Glutamatergic neuron (in vitro differentiated cells): Measurements from ENCODE around the gene AKT1. TPM values are rescaled to one million over a fixed set of nuclear protein-coding genes. Genes with fewer than 3 reads are reported as not detected.

Experiments
- DNase-seq: peaks from one replicate; pipeline ENCODE4 v3.0.0; 2022
- H3K27ac Mint-ChIP-seq: one replicate; pipeline ENCODE4 v1.8.0; 2020; ENCODE audit warnings: mild to moderate bottlenecking, mixed read lengths, inconsistent platforms; ENCODE audit not compliant: unreplicated experiment
- H3K27me3 Mint-ChIP-seq: one replicate; pipeline ENCODE4 v1.8.0; 2020; ENCODE audit warnings: mild to moderate bottlenecking, moderate library complexity, mixed read lengths, inconsistent platforms; ENCODE audit not compliant: unreplicated experiment
- H3K36me3 Mint-ChIP-seq: one replicate; pipeline ENCODE4 v1.8.0; 2020; ENCODE audit warnings: mild to moderate bottlenecking, mixed read lengths, inconsistent platforms; ENCODE audit not compliant: unreplicated experiment
- H3K4me1 Mint-ChIP-seq: one replicate; pipeline ENCODE4 v1.8.0; 2020; ENCODE audit warnings: mild to moderate bottlenecking, low read depth, mixed read lengths, inconsistent platforms; ENCODE audit not compliant: unreplicated experiment
- H3K4me3 Mint-ChIP-seq: one replicate; pipeline ENCODE4 v1.8.0; 2020; ENCODE audit warnings: mild to moderate bottlenecking, mixed read lengths, inconsistent platforms; ENCODE audit not compliant: unreplicated experiment
- H3K9me3 Mint-ChIP-seq: one replicate; pipeline ENCODE4 v1.8.0; 2020; ENCODE audit warnings: mild to moderate bottlenecking, moderate library complexity, mixed read lengths, inconsistent platforms; ENCODE audit not compliant: unreplicated experiment
- CTCF ChIP-seq: fragments of 200-600 bp; sonication (generic); IDR thresholded peaks from one replicate; pipeline ENCODE4 v1.5.0; 2021; ENCODE audit not compliant: partially characterized antibody, unreplicated experiment
- total RNA-seq: library from RNA; stranded (reverse); fragmentation: NEBNext Ultra II Directional; extraction: Animal tissue kit (Norgen Biotek cat#: 25700); gene quantifications from one replicate; pipeline ENCODE4 v1.2.1, GENCODE V29; 2021; ENCODE audit not compliant: unreplicated experiment

Gene AKT1
- total RNA-seq, 1 donor from 2014 or later = 300 TPM

DNA sequence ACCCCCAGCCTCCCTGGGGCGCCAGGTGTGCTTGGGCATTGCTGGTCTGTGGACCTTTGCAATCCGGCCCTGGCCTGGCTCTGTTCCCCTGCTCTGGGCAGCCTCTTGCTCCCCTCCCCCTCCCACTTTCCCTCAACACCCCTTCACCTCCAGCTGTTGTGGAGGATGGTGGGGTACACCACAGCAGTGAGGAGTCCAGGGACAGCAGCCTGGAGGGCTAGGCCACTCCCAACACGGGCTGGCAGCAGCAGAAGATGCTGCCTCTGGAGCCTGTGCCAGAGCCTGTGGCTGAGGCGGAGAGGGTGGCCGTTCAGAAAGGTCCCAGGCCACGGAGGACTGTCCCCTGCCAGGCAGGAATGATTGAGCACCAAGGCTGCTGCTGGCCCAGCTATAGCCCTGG, 12.9 kb upstream of the AKT1 start:
- Mint-ChIP-seq H3K9me3 (peaks cover 4% of the 10 kb centered on the region), H3K4me1 (peaks cover 9% of the 10 kb centered on the region), H3K4me3 (no peak overlapping the region), H3K36me3 (no peaks in the 10 kb centered on the region), H3K27me3 (peaks cover 3% of the 10 kb centered on the region), H3K27ac (no peak overlapping the region)
- no peak for TF ChIP-seq CTCF
- DNase-seq = no peak

DNA sequence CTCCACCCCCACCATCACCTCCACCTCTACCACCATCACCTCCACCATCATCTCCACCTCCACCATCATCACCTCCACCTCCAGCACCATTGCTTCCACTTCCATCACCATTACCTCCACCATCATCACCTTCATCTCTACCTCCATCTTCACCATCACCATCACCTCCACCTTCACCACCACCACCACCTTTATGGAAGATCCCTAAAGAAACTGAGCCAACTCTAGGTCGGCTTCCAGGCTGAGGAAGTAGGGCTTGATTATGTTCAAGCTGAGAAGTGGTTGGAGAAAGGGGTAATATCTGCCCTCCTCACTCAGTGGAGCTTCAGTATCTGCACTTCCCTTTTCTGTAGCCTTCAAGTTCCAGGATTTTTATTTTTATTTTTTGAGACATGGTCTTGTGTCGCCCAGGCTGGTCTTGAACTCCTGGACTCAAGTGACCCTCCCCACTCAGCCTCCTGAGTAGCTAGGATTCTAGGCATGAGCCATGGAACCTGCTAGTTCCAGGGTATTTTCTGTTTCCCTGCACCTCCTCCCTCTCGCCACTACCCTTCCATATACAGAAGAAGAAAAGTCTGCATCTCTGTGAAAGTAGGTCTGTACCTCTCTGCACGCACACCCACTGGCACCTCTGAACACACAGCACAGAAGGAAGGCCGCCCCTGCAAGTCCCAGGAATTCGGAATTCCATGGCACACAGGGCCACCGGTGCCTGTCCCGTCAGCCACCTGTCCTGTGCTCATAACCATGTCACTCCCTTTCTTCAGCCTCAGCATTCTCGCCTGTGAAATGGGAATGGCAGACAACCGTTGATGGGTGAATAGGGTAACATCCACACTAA, 11.3 kb upstream of the AKT1 start:
- Mint-ChIP-seq H3K4me3 (no peak overlapping the region), H3K27me3 (peaks cover 6% of the 10 kb centered on the region), H3K36me3 (no peaks in the 10 kb centered on the region), H3K4me1 (peaks cover 12% of the 10 kb centered on the region), H3K9me3 (peaks cover 6% of the 10 kb centered on the region), H3K27ac (no peak overlapping the region)
- TF ChIP-seq CTCF = no peak
- no peak for DNase-seq

GRCh38 chr14:104805941-104806624, 10.5 kb upstream of the AKT1 start:
- H3K27me3 Mint-ChIP-seq = peaks cover 6% of the 10 kb centered on the region
- DNase-seq = peak; percentile 16
- H3K4me3 Mint-ChIP-seq = no peak overlapping the region
- H3K36me3 Mint-ChIP-seq = no peaks in the 10 kb centered on the region
- peaks cover 12% of the 10 kb centered on the region for H3K4me1 Mint-ChIP-seq
- TF ChIP-seq CTCF = no peak
- H3K9me3 Mint-ChIP-seq = peaks cover 6% of the 10 kb centered on the region
- H3K27ac Mint-ChIP-seq = no peak overlapping the region

GRCh38 chr14:104805326-104805678, 9.8 kb upstream of the AKT1 start:
- no peak for DNase-seq
- peaks cover 6% of the 10 kb centered on the region for H3K27me3 Mint-ChIP-seq
- TF ChIP-seq CTCF = no peak
- peaks cover 6% of the 10 kb centered on the region for H3K9me3 Mint-ChIP-seq
- no peak overlapping the region for H3K4me3 Mint-ChIP-seq
- H3K36me3 Mint-ChIP-seq = no peaks in the 10 kb centered on the region
- H3K4me1 Mint-ChIP-seq = peaks cover 12% of the 10 kb centered on the region
- H3K27ac Mint-ChIP-seq = no peak overlapping the region
